SK-N-SH (cell line): ENCODE data around the gene VSIG8. TPM values are rescaled to one million over a fixed set of nuclear protein-coding genes. Genes with fewer than 3 reads are reported as not detected.

ENCODE experiments used
- CTCF ChIA-PET: fragments of 300-600, 350-600 bp; formaldehyde crosslinking; extraction: SDS; loops from one replicate; lab custom pipeline; 2021; lab: Yijun Ruan, JAX
- POLR2A ChIA-PET: fragments of 350-600 bp; sonication (Branson Sonifier 250); formaldehyde crosslinking; extraction: SDS; loops from one replicate; lab custom pipeline; 2020; ENCODE audit warnings: antibody characterized with exemption, inconsistent platforms; lab: Yijun Ruan, JAX
- DNase-seq: peaks from one replicate; pipeline ENCODE4 v3.0.0; 2012
- H2AFZ ChIP-seq: fragments of 200-600 bp; sonication (generic); 2 replicates; pipeline ENCODE4 v1.8.1; 2016; ENCODE audit warnings: antibody characterized with exemption, mild to moderate bottlenecking, low read depth
- H3F3A ChIP-seq: fragments of 200-600 bp; sonication (generic); replicated peaks from 2 replicates; pipeline ENCODE3; 2016; ENCODE audit warnings: antibody characterized with exemption, mild to moderate bottlenecking; ENCODE audit not compliant: insufficient read depth
- H3K27ac ChIP-seq, 2 experiments: fragments of 200-500 bp in 1 of 2; fragments of 200-600 bp in 1 of 2; sonication (Bioruptor generic) in 1 of 2; sonication (generic), shearing (Covaris generic) in 1 of 2; 2 replicates each; pipeline versions ENCODE4 v1.5.1 to v1.6.1; 2014 to 2016; ENCODE audit warnings: low read depth in 2 of 2, inconsistent platforms in 1 of 2, low read length in 1 of 2, mild to moderate bottlenecking in 1 of 2, mixed read lengths in 1 of 2
- H3K27me3 ChIP-seq: fragments of 200-600 bp; sonication (generic), shearing (Covaris generic); 2 replicates; pipeline ENCODE4 v1.6.1; 2016; ENCODE audit warnings: mixed run types; ENCODE audit not compliant: insufficient read depth
- H3K36me3 ChIP-seq, 2 experiments: fragments of 200-500 bp in 1 of 2; fragments of 200-600 bp in 1 of 2; sonication (Bioruptor generic) in 1 of 2; sonication (generic) in 1 of 2; replicated peaks in 1 of 2; 2 replicates each; pipeline versions ENCODE3 to v1.5.1; 2014 to 2016; ENCODE audit warnings: low read length in 1 of 2, mild to moderate bottlenecking in 1 of 2; ENCODE audit not compliant: insufficient read depth in 2 of 2, control insufficient read depth in 1 of 2
- H3K4me1 ChIP-seq, 2 experiments: fragments of 200-500 bp in 1 of 2; fragments of 200-600 bp in 1 of 2; sonication (Bioruptor generic) in 1 of 2; sonication (generic), shearing (Covaris generic) in 1 of 2; 2 replicates each; pipeline versions ENCODE4 v1.5.1 to v1.6.1; 2014 to 2016; ENCODE audit warnings: low read depth in 1 of 2, low read length in 1 of 2, mixed run types in 1 of 2; ENCODE audit not compliant: insufficient read depth in 2 of 2, control insufficient read depth in 1 of 2
- H3K4me2 ChIP-seq: fragments of 200-600 bp; sonication (generic), shearing (Covaris generic); 2 replicates; pipeline ENCODE4 v1.6.1; 2017; ENCODE audit warnings: mixed run types
- H3K4me3 ChIP-seq, 2 experiments: fragments of 200-500 bp in 1 of 2; fragments of 200-600 bp in 1 of 2; sonication (Bioruptor generic) in 1 of 2; sonication (generic), shearing (Covaris generic) in 1 of 2; 2 replicates each; pipeline versions ENCODE4 v1.5.1 to v1.8.1; 2014 to 2016; ENCODE audit warnings: low read depth in 2 of 2, inconsistent platforms in 1 of 2, low read length in 1 of 2, mild to moderate bottlenecking in 1 of 2, mixed read lengths in 1 of 2, moderate library complexity in 1 of 2
- H3K79me2 ChIP-seq: fragments of 200-600 bp; sonication (generic); 2 replicates; pipeline ENCODE4 v1.8.1; 2017; ENCODE audit warnings: mild to moderate bottlenecking; ENCODE audit not compliant: insufficient read depth
- H3K9ac ChIP-seq: fragments of 200-600 bp; sonication (generic); 2 replicates; pipeline ENCODE4 v1.6.1; 2017; ENCODE audit warnings: mixed run types
- H3K9me2 ChIP-seq: fragments of 200-600 bp; sonication (generic); 2 replicates; pipeline ENCODE4 v1.6.1; 2017; ENCODE audit warnings: mixed run types
- H3K9me3 ChIP-seq: fragments of 200-600 bp; sonication (generic); 2 replicates; pipeline ENCODE4 v1.6.1; 2017; ENCODE audit warnings: mixed run types, mild to moderate bottlenecking, moderate library complexity
- H4K20me1 ChIP-seq: fragments of 200-600 bp; sonication (generic); 2 replicates; pipeline ENCODE4 v1.6.1; 2017; ENCODE audit warnings: mild to moderate bottlenecking, mixed run types; ENCODE audit not compliant: insufficient read depth
- FOSL2 ChIP-seq: IDR thresholded peaks from 2 replicates; pipeline ENCODE4 v1.4.0; 2012; ENCODE audit warnings: low read depth, mild to moderate bottlenecking, moderate library complexity, borderline replicate concordance
- GATA2 ChIP-seq: sonication (generic); formaldehyde crosslinking; IDR thresholded peaks from 2 replicates; pipeline ENCODE4 v1.5.0; 2020; ENCODE audit warnings: mild to moderate bottlenecking, missing genetic modification reagents
- MEF2A ChIP-seq: IDR thresholded peaks from 2 replicates; pipeline ENCODE4 v1.4.0; 2012; ENCODE audit warnings: low read depth, borderline replicate concordance
- MXI1 ChIP-seq: IDR thresholded peaks from 2 replicates; pipeline ENCODE4 v1.6.1; 2012; ENCODE audit warnings: mild to moderate bottlenecking, low read depth, low read length, improper control_type of control experiment
- NRF1 ChIP-seq: IDR thresholded peaks from 2 replicates; pipeline ENCODE4 v1.6.1; 2012; ENCODE audit warnings: low read depth, mild to moderate bottlenecking, low read length
- RAD21 ChIP-seq: IDR thresholded peaks from 2 replicates; pipeline ENCODE4 v1.6.1; 2012; ENCODE audit warnings: mild to moderate bottlenecking, low read length
- RCOR1 ChIP-seq: fragments of 150-350 bp; IDR thresholded peaks from 2 replicates; pipeline ENCODE4 v1.6.1; 2017; ENCODE audit warnings: antibody characterized with exemption, low read length
- RFX5 ChIP-seq: IDR thresholded peaks from 2 replicates; pipeline ENCODE4 v1.6.1; 2012; ENCODE audit warnings: mild to moderate bottlenecking, improper control_type of control experiment, low read length
- SMC3 ChIP-seq: IDR thresholded peaks from 2 replicates; pipeline ENCODE4 v1.6.1; 2012; ENCODE audit warnings: low read depth, low read length, improper control_type of control experiment
- TAF1 ChIP-seq: IDR thresholded peaks from 2 replicates; pipeline ENCODE4 v1.6.1; 2012; ENCODE audit warnings: low read depth, mild to moderate bottlenecking, low read length, moderate library complexity, borderline replicate concordance
- TEAD4 ChIP-seq: IDR thresholded peaks from 2 replicates; pipeline ENCODE4 v1.4.0; 2012; ENCODE audit warnings: mild to moderate bottlenecking, borderline replicate concordance; ENCODE audit not compliant: insufficient read depth
- YY1 ChIP-seq: IDR thresholded peaks from 2 replicates; pipeline ENCODE4 v1.4.0; 2012; ENCODE audit warnings: low read depth, mild to moderate bottlenecking
- WGBS: methylation state at CpG from one replicate; pipeline ENCODE4 v1.1.6; 2017; ENCODE audit warnings: low lambda C conversion rate; 5-methylcytosine and 5-hydroxymethylcytosine counted together
- polyA plus RNA-seq, 3 experiments: library from polyadenylated mRNA; depleted of rRNA; stranded (reverse); fragments of >200 nt; gene quantifications; 2 replicates each; pipeline ENCODE4 v1.2.3, GENCODE V29; 2012
- TF ChIP-seq, protein P1 (sequence below): fragments of 200-600 bp; sonication (generic); IDR thresholded peaks from 2 replicates; pipeline ENCODE4 v1.6.1; 2017; ENCODE audit warnings: antibody characterized with exemption, mild to moderate bottlenecking, moderate library complexity
- TF ChIP-seq, protein P2 (sequence below): fragments of 150-350 bp; IDR thresholded peaks from 2 replicates; pipeline ENCODE4 v1.6.1; 2017; ENCODE audit warnings: antibody characterized with exemption, low read length, low read depth, borderline replicate concordance
- TF ChIP-seq, protein P3 (sequence below): fragments of 150-350 bp; IDR thresholded peaks from 2 replicates; pipeline ENCODE4 v1.6.1; 2016; ENCODE audit warnings: mild to moderate bottlenecking, low read depth, low read length
- TF ChIP-seq, protein P4 (sequence below): IDR thresholded peaks from 2 replicates; pipeline ENCODE4 v1.6.1; 2012; ENCODE audit warnings: mild to moderate bottlenecking, low read depth, low read length, moderate library complexity

The VSIG8 gene
- polyA plus RNA-seq, 1 of the 3 experiments (the other 2 are of a cell fraction), result not detected

DNA sequence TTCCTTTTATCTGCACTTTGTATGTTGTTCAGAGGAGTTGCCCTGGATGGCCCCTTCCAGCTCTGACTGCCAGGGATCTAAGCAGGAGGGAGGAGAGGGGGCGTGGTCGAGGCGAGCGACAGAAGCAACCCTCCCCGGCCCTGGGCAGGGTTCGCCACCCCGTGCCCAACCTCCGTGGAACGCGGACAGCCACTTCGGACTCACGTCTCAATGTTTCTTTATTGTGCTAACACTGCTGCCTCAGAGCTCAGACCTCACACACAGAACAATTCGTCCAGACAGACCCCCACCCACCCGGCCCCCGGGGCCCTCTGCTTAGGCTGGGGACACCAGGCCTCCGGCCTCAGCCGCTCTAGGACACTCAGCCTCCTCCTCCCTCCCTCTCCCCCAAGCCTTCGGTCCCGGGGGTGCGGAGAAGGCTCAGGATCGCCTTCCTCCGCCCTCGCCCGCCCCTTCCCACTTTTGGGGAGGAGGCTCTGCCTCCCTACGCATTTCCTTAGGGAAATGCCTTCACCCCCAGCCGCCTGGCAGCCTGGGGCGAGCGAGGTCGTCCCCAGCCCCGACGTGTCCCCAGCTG is 8.3 kb downstream of the VSIG8 start:
- peak overlapping the region in 1 of 2 experiments; percentile 56; a peak in 3 of 4 replicates for H3K27ac ChIP-seq

DNA sequence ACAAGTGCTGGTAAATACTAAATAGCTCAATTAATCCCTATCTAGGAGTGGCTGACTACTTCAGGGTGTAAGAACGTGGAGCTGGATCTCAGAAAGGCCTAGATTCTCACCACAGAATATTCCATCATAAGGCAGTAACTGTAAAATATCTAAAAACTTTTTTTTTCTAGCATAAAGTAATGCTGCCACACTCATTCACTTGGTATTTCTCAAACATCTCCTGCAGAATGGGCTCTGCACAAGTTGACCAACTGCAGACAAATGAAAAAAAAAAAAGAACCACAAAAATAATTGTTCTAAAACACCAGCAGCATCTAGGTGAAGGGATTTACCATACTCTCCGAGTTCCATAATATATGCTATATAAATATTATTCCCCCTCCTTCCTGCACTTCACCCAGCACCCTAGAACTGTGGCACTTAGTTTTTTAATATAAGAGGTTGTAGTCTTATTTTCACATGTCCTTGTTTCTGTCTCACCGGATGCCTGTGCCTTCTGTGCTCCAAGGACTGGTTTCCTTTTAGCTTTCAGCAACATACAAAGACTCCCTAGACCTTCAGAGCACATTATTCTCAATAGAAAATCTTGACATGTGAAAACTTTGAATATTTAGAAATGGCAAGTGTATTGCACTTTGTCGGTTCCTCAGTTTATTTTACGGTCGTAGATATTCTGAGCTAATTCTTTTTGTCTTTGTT is 8.9 kb downstream of the VSIG8 start:
- Histone ChIP-seq H4K20me1 (no peaks in the 10 kb centered on the region), H3K4me2 (peak overlapping the region; percentile 71), H3K27me3 (no peaks in the 10 kb centered on the region), H3K9me2 (no peaks in the 10 kb centered on the region), H3K4me1 (peaks cover 6 to 14% of the 10 kb centered on the region in 2 experiments; a peak in 3 of 4 replicates), H3K79me2 (no peaks in the 10 kb centered on the region), H3K4me3 (peak overlapping the region; percentile 36 to 49; a peak in 2 of 4 replicates), H3K27ac (peak overlapping the region in 1 of 2 experiments; percentile 56; a peak in 2 of 4 replicates), H3K36me3 (no peaks in the 10 kb centered on the region), H3K9me3 (no peaks in the 10 kb centered on the region), H3K9ac (peak overlapping the region; percentile 4; the same call in 1 of the 2 replicates), H3F3A (peaks cover 21% of the 10 kb centered on the region), H2AFZ (peak overlapping the region; percentile 19; the same call in 1 of the 2 replicates)
- DNase-seq, result no peak
- 45% methylated on average over 6 of the region's 6 CpGs for WGBS
- POLR2A ChIA-PET, result no interaction called here
- CTCF ChIA-PET, result interaction anchor here (0.8 to 2.1 kb wide), 5 partner anchors 28 to 55 kb away, joined by 3 to 13 read pairs (median 6); no protein-coding TSS in a partner anchor
- TF ChIP-seq RFX5, result no peak
- no peak for TF ChIP-seq FOSL2
- no peak for TF ChIP-seq TEAD4
- TF ChIP-seq MEF2A, result no peak
- TF ChIP-seq TAF1, result no peak
- no peak for TF ChIP-seq RCOR1
- TF ChIP-seq, protein P1, sequence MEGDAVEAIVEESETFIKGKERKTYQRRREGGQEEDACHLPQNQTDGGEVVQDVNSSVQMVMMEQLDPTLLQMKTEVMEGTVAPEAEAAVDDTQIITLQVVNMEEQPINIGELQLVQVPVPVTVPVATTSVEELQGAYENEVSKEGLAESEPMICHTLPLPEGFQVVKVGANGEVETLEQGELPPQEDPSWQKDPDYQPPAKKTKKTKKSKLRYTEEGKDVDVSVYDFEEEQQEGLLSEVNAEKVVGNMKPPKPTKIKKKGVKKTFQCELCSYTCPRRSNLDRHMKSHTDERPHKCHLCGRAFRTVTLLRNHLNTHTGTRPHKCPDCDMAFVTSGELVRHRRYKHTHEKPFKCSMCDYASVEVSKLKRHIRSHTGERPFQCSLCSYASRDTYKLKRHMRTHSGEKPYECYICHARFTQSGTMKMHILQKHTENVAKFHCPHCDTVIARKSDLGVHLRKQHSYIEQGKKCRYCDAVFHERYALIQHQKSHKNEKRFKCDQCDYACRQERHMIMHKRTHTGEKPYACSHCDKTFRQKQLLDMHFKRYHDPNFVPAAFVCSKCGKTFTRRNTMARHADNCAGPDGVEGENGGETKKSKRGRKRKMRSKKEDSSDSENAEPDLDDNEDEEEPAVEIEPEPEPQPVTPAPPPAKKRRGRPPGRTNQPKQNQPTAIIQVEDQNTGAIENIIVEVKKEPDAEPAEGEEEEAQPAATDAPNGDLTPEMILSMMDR, result no peak
- TF ChIP-seq, protein P2, sequence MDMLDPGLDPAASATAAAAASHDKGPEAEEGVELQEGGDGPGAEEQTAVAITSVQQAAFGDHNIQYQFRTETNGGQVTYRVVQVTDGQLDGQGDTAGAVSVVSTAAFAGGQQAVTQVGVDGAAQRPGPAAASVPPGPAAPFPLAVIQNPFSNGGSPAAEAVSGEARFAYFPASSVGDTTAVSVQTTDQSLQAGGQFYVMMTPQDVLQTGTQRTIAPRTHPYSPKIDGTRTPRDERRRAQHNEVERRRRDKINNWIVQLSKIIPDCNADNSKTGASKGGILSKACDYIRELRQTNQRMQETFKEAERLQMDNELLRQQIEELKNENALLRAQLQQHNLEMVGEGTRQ, result no peak
- TF ChIP-seq SMC3, result no peak
- no peak for TF ChIP-seq GATA2
- TF ChIP-seq NRF1, result no peak
- TF ChIP-seq, protein P3, sequence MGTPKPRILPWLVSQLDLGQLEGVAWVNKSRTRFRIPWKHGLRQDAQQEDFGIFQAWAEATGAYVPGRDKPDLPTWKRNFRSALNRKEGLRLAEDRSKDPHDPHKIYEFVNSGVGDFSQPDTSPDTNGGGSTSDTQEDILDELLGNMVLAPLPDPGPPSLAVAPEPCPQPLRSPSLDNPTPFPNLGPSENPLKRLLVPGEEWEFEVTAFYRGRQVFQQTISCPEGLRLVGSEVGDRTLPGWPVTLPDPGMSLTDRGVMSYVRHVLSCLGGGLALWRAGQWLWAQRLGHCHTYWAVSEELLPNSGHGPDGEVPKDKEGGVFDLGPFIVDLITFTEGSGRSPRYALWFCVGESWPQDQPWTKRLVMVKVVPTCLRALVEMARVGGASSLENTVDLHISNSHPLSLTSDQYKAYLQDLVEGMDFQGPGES, result no peak

More for the DNA sequence above, 8.3 kb downstream of the VSIG8 start:
- peak overlapping the region; percentile 59 for H3K9ac ChIP-seq
- 11% methylated on average over 20 of the region's 31 CpGs for WGBS
- no peaks in the 10 kb centered on the region for H3K79me2 ChIP-seq
- no peaks in the 10 kb centered on the region for H3K9me3 ChIP-seq
- no peaks in the 10 kb centered on the region for H3K9me2 ChIP-seq
- ChIA-PET POLR2A (no interaction called here), CTCF (interaction anchor here (0.8 to 2.1 kb wide), 5 partner anchors 27 to 56 kb away, joined by 3 to 13 read pairs (median 6); no protein-coding TSS in a partner anchor)
- H3K4me2 ChIP-seq, result peak overlapping the region; percentile 71
- TF ChIP-seq RAD21 (no peak), YY1 (no peak), RCOR1 (no peak), MXI1 (no peak), SMC3 (no peak)
- TF ChIP-seq, protein P4, sequence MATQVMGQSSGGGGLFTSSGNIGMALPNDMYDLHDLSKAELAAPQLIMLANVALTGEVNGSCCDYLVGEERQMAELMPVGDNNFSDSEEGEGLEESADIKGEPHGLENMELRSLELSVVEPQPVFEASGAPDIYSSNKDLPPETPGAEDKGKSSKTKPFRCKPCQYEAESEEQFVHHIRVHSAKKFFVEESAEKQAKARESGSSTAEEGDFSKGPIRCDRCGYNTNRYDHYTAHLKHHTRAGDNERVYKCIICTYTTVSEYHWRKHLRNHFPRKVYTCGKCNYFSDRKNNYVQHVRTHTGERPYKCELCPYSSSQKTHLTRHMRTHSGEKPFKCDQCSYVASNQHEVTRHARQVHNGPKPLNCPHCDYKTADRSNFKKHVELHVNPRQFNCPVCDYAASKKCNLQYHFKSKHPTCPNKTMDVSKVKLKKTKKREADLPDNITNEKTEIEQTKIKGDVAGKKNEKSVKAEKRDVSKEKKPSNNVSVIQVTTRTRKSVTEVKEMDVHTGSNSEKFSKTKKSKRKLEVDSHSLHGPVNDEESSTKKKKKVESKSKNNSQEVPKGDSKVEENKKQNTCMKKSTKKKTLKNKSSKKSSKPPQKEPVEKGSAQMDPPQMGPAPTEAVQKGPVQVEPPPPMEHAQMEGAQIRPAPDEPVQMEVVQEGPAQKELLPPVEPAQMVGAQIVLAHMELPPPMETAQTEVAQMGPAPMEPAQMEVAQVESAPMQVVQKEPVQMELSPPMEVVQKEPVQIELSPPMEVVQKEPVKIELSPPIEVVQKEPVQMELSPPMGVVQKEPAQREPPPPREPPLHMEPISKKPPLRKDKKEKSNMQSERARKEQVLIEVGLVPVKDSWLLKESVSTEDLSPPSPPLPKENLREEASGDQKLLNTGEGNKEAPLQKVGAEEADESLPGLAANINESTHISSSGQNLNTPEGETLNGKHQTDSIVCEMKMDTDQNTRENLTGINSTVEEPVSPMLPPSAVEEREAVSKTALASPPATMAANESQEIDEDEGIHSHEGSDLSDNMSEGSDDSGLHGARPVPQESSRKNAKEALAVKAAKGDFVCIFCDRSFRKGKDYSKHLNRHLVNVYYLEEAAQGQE, result no peak
- H4K20me1 ChIP-seq, result no peaks in the 10 kb centered on the region
- peak overlapping the region; percentile 19 for H2AFZ ChIP-seq
- peaks cover 6 to 12% of the 10 kb centered on the region in 2 experiments; a peak in 3 of 4 replicates for H3K4me1 ChIP-seq
- no peaks in the 10 kb centered on the region for H3K36me3 ChIP-seq
- DNase-seq, result peak; percentile 72
- H3K4me3 ChIP-seq, result peak overlapping the region; percentile 36 to 49; a peak in 2 of 4 replicates
- peaks cover 19% of the 10 kb centered on the region for H3F3A ChIP-seq
- no peaks in the 10 kb centered on the region for H3K27me3 ChIP-seq
